Tibial nerve (tissue), 4 donors: Measurements from ENCODE around the gene RFPL2.
"Not testable (repeated sequence)": the region's sequence is repeated elsewhere in the genome, so short reads cannot be mapped to it uniquely, and the experiment has no call there.

Source experiments
- EP300 ChIP-seq, 2 donors: sonication (generic); formaldehyde crosslinking; IDR thresholded peaks; one replicate each; pipeline ENCODE4 v1.6.1; 2017; ENCODE audit warnings: antibody characterized with exemption in 2 of 2, mild to moderate bottlenecking in 1 of 2
- POLR2A ChIP-seq, 2 donors: fragments of 450-650 bp; IDR thresholded peaks; one replicate each; pipeline ENCODE4 v1.6.1; 2017; ENCODE audit warnings: antibody characterized with exemption in 2 of 2, mild to moderate bottlenecking in 2 of 2, moderate library complexity in 2 of 2
- TF ChIP-seq, protein P1 (sequence below), 5 experiments: fragments of 200-600 bp in 3 of 5; fragments of 450-650 bp in 2 of 5; sonication (generic) in 3 of 5; IDR thresholded peaks; one replicate each; pipeline ENCODE4 v1.5.1; 2016 to 2019; ENCODE audit warnings: antibody characterized with exemption in 5 of 5, mild to moderate bottlenecking in 3 of 5, moderate library complexity in 2 of 5

DNA sequence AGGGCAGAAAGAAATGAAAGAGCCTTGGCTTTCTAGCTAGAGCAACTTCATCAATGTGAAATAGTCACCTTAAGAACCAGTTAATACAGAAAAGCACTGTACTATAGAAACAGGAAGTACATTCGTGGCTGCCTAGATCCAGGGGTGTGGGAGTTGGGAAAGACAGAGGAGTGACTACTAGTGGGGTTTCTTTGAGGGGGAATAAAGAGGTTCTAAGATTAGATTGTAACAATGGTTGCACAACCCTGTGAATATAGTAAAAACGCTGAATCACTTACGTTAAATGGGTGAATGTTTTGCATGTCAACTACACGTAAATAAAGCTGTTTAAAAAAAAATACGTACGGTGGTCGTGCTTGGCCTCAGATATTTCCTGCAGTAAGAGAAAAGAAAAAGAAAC lies 54.2 kb downstream of the RFPL2 start:
- TF ChIP-seq, protein P1, sequence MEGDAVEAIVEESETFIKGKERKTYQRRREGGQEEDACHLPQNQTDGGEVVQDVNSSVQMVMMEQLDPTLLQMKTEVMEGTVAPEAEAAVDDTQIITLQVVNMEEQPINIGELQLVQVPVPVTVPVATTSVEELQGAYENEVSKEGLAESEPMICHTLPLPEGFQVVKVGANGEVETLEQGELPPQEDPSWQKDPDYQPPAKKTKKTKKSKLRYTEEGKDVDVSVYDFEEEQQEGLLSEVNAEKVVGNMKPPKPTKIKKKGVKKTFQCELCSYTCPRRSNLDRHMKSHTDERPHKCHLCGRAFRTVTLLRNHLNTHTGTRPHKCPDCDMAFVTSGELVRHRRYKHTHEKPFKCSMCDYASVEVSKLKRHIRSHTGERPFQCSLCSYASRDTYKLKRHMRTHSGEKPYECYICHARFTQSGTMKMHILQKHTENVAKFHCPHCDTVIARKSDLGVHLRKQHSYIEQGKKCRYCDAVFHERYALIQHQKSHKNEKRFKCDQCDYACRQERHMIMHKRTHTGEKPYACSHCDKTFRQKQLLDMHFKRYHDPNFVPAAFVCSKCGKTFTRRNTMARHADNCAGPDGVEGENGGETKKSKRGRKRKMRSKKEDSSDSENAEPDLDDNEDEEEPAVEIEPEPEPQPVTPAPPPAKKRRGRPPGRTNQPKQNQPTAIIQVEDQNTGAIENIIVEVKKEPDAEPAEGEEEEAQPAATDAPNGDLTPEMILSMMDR (IDR thresholded peaks at IDR 0.05): not testable (repeated sequence)
- TF ChIP-seq POLR2A, EP300 (IDR thresholded peaks at IDR 0.05): not testable (repeated sequence)
